HG02763 (cell line): ENCODE results near the gene HNRNPU.

ENCODE experiments used
- ATAC-seq: cut with Tn5 transposase; IDR thresholded peaks from one replicate; pipeline ENCODE4 v1.9.1; 2021; ENCODE audit warnings: mild to moderate bottlenecking, moderate library complexity; ENCODE audit not compliant: unreplicated experiment

The HNRNPU gene

DNA sequence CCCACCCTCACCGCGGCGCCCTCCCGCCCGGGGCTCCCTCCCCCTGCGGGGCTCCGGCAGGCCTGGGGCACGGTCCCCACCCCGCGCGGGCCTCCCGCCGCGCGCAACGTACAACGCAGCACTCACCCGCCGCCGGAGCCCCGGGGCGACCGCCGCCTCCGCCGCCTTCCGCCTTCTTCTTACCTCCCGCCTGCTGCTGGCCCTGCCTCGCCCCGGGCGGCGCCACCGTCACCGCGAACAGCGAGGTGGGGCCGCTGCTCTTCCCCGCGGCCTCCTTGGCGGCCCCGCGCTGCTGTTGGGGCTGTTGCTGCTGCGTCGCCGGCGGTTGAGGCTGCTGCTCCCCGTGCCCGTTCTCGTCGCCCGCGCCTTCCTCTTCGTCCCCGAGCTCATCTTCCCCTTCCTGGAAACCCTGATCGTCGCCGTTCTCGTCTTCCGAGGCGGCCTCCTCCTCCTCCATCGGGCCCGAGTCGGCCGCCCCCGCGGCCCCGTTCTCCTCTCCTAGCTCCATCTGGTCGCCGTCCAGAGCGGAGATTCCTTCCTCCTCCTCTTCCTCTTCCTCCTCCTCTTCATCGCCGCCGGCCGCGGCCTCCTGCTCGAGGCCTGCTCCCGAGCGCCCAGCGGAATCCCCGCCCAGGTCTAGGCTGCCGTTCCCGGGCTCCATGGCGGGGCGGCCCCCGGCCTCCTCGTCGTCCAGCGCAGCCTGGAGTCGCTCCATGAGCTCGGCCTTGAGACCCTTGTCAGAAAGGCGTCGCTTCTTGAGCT is 671 bp downstream of the HNRNPU start:
- peak; percentile 8 for ATAC-seq

DNA sequence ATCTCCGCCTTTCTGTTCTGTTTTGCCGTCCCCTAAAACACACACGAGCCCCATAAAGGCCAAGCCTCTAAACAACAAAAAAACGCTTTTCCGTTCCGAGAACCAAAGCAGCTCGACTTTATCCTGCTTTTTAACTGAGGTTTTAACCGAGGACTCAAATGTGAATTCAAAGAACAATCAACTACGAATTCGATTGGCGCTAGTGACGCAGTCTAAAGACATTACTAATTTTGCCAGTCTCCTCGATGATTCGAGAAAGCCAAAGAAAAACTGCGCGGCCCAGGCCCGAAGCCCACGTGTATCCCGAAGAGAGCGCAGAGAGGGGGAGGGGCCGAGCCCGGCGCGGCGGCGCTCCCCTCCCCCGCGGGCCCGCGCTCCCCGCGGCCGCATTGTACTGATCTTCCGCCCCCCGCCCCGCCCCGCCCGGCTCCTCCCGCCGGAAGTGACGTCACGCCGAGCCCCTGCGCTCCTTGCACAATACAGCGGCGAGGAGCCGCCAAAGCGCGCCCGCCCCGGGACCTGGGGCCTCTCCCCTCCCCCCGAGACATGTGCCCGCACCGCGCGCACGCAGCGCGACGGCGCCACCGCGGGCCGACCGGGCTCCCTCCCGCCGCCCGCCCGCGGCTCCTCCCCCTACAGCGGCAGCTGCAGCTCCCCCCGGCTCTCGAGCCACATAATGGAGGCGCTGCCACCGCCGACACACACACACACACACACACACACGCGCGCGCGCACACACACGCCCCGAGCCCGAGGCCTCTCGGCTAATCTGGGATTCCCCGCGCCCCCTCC is 1.4 kb downstream of the HNRNPU start:
- ATAC-seq, result peak; percentile 68

DNA sequence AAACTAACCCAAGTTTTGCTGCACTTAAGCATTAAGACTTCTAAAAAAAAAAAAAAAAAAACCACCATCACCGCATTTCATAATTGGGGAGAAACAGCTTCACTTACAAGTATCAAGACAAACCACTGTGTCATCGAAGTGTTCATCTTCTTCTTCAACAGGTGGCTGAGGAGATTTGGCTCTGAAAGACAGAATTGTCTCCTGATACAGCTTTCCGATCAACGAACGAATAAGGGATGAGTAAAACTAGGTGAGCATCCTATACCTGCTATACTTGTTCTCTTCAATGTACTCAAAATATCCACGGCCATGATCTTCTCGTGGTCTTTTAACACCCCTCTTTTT is 2.0 kb downstream of the HNRNPU start:
- ATAC-seq, result no peak

DNA sequence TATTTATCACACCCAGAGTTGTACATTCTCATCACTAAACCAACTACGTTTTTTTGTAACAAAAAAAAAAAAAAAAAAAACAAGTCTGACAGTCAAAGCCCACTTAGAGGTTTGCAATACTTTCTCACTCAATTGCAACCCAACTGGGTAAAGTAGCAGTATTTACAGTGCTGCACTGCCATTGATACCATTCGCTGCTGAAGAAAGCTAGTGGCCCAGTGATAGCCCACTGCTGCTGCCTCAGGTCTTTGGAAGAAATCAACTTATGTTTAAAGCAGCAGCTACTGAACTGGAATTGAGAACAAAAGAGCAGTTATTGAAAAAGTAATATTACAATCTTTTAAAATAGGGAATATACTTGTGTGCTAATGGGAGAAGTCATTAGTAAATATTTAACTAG is 2.7 kb downstream of the HNRNPU start:
- no peak for ATAC-seq

DNA sequence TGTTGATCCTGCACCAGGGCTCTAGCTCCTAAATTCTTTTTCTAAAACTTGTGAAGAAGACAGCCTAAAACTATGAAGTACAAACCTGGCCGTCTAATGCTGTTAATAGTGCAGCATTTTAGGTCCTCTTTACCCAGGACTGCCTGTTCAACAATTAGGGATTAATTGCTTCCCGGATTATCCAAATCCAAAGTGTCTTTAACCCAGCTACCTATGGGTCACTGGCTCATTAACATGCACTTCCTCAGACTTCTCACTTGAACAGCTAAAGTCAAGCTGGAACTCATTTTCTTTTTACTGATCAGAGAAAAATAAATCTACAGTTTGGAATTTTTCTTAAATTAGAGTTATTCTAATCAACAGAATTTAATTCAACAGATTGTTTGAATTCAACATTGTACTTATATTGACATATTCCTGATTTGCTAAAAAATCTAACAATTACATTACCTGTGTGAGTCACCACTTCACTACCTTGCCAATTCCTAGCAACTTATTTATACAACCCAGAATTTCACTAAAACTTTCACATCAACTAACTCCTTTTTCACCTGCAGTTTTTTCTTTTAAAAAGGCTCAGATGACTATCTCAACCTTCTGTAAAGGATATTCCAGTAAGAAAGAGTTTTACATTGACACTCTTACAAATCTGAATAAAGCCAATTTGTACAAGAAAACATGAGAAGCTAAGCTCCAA is 3.3 kb downstream of the HNRNPU start:
- ATAC-seq, result no peak

DNA sequence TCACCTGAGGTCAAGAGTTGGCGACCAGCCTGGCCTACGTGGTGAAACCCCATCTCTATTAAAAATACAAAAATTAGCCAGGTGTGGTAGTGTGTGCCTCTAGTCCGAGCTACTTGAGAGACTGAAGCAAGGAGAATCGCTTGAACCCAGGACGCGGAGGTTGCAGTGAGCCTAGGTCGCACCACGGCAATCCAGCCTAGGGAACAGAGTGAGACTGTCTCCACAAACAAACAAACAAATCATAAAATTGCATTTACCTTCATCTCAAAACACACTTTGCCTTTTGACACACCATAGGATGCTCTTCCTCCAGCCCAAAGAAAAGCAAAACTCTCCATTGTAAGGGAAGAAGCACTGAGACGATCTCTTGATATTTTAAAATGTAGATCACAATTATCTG is 4.3 kb downstream of the HNRNPU start:
- no peak for ATAC-seq

DNA sequence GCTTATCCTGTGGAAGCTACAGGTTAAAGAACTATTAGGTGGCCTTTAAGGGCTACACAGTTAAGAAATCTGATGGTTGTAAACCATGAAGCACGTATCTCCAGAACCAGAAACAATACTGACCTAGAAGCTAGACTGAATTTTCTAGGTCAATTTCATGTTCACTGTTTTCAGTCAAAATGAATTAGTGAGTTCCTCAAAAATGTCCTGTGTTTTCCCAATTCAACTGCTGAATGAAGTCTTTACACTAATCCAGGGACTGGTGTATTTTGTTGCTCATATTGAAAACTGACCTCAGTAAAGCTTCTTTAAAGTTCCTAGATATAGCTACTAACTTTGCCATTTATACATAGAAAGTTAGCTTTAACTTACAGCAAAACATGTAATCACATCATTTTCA is 6.0 kb downstream of the HNRNPU start:
- no peak for ATAC-seq

DNA sequence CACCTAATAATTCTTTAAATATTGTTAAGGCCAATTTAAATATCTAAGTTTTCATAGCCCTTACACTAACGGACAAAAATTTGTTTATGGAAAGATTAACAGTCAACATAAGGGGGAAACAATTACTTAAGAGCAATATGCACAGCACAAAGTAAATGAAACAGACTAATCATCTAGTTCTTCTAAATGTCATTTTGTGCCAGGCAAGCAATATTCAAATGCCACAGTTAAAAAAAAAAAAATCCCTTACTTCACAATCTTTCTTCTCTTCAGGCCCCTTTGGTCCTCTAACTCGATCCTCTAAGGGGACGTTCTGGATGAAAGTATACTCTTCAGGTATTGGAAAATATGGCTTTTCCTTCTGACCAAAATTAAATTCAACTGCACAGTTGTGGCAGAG is 6.6 kb downstream of the HNRNPU start:
- ATAC-seq, result no peak

DNA sequence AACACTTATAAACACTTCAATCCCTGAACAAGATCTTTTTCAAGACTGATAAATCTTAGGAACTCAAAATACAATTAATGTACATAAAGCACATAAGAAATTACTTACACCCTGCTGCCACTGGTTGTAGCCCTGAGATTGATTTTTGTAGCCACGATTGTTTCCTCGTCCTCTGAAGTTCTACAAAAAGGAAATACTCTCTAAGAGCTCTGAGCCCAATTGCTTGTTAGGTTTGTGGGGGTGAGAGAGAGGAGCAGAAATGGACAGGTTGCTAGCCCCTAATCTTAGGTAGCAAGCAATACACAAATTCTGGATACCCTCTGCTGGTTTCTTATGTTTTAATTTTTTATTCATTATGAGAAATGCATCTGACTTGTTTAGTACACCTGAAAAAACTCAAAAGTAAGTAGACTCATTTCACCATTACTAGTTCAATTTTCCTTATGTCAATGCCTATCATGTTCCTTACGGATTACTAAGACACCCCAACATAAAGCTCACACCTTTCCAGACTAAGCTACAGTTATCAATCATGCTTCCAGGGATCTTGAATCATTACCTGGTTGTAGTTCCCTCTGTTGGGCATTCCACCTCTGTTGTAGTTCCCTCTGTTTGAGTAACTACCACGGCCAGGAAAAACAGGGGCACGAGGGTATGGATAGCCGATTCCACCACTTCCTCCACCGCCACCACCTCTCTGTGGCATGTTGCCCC is 9.3 kb downstream of the HNRNPU start:
- ATAC-seq, result no peak

DNA sequence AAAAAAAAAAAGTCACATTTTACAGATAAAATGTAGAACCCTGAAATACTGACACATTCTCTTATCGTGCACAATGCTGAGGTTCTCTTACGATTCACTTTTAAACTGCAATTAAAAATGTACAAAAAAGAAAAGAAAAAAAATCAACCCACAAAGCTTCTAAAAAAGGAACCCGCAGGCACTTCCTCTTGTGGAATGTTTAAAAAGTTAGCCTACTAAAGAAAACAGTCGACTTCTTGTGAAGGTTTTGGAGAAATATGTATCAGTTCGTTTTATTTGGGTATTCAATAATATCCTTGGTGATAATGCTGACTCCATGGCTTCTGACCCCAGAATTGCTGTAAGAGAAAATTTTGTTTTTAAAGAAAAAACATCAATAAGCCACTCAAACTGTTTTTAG is 10.2 kb downstream of the HNRNPU start:
- ATAC-seq, result no peak

DNA sequence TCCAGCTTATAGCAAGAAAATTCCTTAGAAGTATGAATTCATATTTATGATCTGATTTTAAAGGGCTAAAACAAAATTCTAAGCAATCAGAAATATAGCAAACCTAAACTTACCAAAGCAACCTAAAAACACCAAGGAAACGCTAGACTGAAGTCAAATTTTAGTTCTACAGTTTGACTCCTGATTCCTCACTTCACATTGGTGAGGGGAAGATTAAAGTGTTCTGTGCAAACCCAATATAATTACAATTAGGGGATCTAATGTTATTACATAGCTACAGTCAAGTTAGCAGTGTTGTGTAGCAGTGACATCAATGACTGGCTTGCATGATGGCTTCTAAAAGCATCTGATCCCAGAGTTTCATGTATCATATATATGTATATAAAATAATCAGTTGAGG is 11.6 kb downstream of the HNRNPU start:
- no peak for ATAC-seq

DNA sequence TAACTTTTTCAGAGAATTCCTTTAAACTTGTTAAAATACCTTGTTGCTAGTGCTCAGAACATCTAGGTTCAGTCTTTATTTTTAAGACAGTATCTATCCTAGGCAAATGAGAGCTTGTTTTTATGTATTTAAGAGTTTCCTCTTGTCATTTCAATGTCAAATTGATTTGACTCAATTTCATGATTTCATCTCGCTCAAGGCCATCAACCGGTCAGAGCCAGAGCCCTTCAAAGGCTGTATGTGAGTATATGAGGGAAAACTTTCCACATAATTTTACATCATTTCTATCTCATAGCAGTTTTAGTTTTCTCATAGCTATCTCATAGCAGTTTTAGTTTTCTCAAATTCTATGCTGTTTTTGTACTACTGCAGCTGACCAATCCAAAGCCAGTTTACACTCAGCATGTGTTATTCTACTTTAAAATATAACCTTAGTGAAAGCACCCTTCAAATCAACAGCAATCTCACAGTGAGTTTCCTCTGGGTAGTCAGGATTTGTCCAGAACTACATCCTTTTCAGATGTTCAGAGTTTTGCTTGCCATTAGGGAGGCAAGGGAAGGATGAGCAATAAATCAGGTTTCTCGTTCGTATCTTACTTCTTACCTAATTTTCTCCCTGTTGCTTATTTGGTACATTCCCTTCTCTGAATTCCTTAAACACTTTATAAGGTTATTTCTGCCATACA is 12.7 kb downstream of the HNRNPU start:
- ATAC-seq, result no peak

DNA sequence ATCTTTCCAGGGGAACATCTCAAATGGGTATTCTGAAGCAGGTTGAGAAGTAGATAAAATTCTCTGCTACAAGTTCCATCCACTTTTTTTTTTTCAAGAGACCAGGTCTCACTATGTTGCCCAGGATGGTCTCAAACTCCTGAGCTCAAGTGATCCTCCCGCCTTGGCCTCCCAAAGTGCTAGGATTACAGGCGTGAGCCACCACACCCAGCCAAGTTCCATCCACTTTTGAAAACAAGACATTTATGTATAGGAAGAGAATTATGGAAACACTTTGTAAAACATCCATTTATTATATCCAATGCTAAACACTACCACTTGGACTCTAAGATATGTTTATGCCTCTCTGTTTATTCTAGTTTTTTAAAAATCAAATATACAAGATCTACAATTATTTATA is 13.4 kb downstream of the HNRNPU start:
- ATAC-seq, result no peak

DNA sequence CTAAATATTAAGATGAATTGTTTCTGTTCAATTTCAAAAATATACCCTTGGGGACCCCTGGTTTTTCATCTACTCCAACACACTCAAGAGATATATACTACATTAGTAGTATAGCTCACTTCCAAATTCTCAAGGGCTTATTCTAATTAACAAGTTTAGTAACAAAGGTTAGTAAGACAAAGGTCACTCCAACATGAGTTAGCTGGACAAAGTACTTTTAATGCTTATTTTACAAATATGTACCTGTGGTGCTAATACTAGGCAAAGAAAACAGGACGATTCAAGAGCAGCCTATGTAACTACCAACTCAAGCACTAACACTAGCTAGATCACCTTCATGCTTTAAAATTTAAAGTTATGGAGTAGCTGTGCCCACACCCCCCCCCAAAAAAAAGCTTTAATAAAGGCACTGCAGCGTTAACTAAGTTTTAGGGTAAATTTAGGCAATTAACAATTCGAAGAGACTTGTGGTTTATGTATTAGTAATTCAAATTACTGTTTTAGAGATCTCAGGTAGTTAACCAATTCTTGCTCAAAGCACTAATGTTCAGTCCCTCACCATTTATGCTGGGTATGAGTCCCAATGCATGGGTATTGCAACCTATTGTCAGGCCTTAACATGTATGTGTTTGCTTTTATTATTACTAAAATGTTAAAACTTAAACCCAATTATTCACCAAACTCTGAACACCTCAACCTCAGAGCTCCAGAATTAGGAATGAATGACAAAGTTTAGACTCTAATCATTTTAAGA is 14.1 kb downstream of the HNRNPU start:
- ATAC-seq, result no peak

DNA sequence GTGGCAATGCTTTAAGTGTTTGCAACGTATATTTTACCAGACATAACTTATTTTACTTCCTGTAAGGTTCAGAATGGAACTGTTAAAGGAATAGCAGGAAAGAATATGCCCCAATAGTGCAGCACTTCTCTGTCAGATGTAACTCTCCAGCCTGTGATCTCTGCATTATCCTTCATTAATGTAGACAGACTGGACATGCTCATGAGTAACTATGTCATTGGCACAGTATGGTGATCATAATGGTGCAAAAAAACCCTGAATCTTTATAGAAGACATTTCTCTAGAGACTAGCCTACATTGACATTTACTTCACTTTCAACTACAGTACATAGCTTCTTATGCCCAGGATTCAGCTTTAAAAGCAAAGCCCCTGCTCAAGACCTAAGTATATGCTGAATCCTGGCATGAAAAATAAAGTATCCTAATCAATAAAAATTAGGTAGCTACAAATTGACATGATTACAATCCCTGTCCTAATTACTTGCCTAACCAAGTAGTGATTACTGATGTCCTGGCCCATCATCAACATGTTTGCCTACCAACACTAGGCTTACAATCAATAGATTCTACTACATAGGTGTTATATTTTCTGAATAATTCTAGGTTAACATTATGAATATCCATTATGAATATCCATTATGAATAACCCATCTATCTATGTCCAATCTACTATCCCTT is 15.0 kb downstream of the HNRNPU start:
- ATAC-seq, result no peak

DNA sequence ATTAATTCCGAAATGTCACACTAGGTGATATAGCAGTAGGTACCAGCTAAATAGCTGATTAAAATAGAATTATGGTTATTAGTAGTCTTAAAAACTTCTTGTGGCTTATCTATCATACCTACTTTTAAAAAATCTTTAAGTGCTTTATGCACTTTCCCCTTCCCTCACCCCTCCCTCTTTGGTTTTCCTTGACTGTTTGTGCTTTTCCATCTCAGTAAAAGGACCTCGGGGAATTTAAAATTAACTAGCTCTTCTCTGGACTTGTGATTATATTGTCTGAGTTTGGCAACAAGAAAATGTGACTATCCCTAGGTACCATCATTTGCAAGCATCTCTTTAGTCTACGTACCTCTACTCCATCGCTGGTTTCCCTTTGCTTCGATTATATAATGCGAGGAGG is 17.7 kb downstream of the HNRNPU start:
- no peak for ATAC-seq

DNA sequence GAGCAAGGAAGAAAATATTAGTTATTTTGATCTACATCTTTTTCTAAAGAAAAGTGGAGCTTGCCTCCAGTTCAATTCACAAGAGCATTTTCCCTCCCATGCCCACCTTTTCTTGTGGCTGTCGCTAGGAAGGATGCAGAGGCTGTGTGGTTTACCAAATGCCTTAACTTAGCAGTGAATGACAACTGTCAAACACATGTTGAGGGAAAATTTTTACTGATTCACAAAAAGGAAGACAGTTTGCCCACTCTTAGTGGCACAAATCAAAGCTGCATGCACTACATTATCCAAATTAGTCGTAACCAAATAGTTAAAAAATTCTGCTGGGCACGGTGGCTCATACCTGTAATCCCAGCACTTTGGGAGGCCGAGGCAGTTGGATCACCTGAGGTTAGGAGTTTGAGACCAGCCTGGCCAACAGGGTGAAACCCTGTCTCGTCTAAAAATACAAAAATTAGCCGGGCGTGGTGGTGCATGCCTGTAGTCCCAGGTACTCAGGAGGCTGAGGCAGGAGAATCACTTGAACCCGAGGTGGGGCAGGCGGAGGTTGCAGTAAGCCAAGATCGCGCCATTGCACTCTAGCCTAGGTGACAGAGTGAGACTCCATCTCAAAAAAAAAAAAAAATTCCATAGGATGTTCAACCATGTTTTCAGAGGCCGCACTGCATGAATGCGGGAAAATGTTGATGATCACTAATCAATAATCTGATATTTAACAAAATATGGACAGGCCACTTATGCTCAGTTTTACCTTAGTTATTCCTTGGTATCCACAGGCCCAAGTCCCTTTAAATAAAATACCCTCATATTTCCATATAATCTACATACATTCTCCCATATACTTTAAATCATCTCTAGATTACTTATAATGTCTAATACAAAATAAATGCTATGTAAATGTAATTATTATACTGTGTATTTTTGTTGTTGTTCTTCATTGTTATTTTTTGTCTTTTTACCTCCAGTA is 19.9 kb downstream of the HNRNPU start:
- ATAC-seq, result no peak
